ENCODE data around the gene UGT1A10.

GRCh38 chr2:233821709-233822100 lies 185.5 kb downstream of the UGT1A10 start:
- TF ChIP-seq TAF1 (IDR thresholded peaks at IDR 0.05; ENCODE audit: borderline replicate concordance, low read depth, low read length) (no peak), TCF7 (IDR thresholded peaks at IDR 0.05; ENCODE audit: borderline replicate concordance) (no peak), RAD21 (IDR thresholded peaks at IDR 0.05; ENCODE audit: insufficient read depth, low read depth, low read length) (no peak), KLF5 (IDR thresholded peaks at IDR 0.05; ENCODE audit: partially characterized antibody) (no peak)

All from GM12878 (cell line).